HG02678 (cell line): Measurements from ENCODE around the gene MAP4K3.

Experiments used
- ATAC-seq: cut with Tn5 transposase; IDR thresholded peaks from one replicate; pipeline ENCODE4 v1.9.1; 2021; ENCODE audit warnings: mild to moderate bottlenecking, moderate library complexity; ENCODE audit not compliant: unreplicated experiment

MAP4K3 gene

DNA sequence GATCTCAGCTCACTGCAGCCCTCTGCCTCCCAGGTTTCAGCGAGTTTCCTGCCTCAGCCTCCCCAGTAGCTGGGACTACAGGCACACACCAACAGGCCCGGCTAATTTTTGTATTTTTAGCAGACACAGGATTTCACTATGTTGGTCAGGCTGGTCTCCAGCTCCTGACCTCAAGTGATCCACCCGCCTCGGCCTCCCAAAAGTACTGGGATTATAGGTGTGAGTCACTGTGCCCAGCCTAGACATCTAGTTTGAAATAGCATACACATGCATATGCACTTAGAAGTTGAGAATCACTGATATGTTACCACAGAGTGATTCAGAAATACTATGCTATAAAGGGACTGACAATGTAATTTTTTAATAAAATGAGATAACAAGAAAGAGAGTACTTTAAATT, 123.5 kb downstream of the MAP4K3 start:
- ATAC-seq: no peak

DNA sequence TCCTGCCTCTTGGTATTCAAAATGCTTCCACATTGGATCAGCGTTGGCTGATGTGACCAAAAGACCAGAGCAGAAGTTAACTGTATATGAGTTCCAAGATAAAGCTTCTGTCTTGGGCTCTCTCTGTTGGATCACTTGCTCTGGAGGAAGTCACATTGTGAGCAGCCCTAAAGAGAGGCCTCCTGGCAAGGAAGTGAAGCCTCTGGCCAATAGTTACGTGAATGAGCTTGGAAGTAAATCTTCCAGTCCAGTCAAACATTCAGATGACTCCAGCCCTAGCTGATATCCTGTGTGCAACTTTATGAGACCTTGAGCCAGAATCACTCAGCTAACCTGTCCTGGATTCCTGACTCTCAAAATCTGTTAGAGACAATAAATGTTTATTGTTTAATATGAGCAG, 125.6 kb downstream of the MAP4K3 start:
- ATAC-seq: no peak

DNA sequence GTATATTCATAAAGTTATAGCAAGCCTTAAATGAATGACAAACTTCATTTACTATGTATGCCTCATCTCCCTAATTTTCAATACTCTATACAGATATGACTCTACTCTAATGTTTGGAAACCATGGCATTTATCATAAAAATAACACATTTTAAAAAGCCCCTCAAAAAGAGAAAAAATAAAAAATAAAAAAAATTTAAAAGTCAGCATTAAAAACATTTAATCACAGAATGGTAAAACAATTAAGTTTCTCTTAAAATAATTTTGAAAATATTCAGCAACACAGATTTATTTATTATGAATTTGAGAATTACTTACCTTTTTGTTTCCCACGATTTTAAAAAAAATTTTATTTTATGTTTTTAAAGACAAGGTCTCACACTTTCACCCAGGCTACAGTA, 128.3 kb downstream of the MAP4K3 start:
- no peak for ATAC-seq

DNA sequence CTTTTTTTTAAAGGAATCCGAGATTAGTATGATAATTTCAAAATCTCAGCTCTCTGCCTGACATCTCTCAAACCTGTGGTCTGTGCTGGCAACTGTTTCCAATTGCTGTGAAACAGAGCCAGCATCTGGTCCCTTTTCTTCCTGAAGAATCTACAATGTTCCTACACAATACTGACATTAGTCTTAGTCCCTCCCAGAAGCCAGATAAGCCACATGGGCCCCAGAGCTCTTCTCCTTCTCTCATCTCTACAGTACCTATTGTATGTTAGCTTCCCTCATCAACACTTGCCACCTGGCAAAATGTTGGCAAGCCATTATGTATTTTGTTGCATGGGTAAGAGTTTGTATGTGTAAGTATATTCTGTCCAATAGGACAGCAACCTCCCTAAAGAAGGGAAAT, 130.5 kb downstream of the MAP4K3 start:
- no peak for ATAC-seq

DNA sequence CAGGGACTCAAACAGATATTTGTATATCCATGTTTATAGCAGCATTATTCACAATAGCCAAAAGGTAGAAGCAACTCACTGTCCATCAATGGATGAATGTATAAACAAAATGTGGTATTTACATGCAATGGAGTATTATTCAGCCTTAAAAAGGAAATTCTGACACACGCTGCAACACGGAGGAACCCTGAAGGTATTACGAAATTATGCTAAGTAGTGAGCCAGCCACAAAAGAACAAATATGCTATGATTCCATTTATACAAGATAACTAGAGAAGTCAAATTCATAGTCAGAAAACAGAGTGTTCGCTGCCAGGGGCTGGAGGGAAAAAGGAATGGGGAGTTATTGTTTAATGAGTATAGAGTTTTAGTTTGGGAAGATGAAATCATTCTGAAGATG, 132.4 kb downstream of the MAP4K3 start:
- no peak for ATAC-seq

DNA sequence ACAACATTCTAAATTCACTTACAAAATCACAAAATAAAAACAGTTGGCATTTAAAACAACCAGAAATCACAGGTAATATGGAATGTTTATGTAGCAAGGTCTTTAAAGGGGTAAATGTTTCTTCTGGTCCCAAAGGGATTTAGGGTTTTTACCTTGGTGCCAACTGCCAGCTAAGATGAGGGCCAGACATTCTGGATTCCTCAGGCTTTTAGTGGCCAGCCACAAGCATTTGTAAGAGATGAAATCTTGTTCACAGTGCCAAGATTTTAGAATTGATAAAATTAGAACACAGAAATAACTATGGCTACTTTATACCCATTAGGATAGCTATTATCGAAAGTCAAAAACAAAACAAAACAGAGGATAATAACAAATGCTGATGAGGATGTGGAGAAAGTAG, 132.9 kb downstream of the MAP4K3 start:
- no peak for ATAC-seq

DNA sequence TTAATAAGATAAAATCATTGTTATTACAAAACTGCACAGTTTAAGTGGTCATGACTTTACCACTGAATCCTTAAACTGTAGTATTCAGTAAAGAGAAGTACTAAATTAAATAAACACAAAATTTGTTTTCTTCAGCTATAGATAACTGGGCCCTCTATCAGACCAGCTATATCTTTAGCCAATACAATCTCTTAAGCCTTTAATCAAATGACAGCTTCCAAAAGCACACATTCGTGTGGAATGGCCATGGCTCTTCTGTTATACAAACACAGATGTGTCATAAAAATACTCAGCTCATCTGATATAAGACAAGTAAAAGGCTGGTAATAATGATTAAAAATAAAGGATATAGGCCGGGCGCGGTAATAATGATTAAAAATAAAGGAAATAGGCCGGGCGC, 135.7 kb downstream of the MAP4K3 start:
- no peak for ATAC-seq

DNA sequence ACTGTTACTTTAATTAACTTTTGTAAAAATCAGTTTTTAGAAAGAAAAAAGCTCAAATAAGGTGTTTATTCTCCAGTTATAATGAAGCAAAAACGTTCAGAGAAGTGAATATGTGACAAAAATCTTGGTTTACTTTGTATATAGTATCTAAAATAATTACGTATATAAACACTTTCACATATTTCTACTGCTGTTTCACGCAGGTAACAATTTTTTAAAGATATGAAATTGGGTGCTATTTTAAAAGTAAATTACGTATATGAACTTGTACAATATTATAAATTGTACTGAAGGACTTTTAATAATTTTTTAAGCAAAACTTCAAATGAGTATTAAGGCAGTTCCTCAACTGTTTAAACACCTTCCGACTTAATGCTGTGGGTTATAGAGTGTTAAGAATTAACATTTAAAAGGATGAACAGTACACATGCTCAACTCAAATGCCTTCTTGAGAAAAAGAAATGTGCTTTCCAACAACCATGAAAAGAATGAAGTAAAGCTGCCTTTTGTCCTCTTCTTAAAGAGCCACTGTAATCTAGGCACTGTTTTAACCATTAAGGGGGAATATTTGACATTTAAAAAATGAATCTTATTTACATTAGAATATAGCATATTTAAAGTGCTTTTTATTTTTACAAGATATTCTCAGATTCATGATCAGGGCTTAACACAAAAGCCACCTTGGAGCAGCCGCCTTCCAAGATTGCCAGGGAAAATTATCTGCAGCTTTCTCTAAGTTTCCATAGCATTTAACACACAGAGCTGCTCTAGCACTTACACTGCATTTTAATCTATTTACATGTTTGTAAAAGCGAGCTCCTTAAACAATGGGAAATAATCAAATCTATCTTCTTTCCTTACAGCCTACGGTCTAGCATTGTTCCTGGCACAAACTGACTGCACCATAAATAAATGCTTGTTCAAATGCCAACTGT, 136.8 kb downstream of the MAP4K3 start:
- no peak for ATAC-seq

DNA sequence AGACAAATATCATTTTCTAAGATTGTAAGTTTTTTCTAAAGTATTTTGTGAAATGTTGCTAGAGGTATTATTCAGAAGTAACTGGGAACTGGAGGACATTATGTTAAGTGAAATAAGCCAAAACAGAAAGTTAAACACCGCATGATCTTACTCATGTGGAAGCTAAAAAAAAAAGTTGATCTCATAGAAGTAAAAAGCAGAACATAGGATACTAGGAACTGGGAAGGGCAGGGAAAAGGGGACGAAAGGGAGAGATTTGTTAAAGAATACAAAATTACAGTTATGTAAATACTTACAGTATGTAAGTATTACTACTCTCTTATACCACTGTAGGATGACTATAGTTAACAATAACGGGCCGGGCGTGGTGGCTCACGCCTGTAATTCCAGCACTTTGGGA, 146.7 kb downstream of the MAP4K3 start:
- ATAC-seq: no peak

DNA sequence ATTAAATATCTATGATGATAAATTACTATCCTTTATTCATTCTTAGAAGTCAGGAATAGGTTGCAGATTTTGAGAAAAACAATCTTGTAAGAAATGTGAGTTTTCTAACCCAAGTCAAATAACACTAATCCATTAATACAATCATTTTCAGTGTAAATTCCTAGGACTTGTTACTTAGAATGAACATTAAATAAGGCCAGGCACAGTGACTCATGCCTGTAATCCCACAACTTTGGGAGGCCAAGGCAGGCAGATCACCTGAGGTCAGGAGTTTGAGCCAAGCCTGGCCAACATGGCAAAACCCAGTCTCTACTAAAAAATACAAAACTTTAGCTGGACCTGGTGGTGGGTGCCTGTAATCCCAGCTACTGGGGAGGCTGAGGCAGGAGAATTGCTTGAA, 147.5 kb downstream of the MAP4K3 start:
- no peak for ATAC-seq

DNA sequence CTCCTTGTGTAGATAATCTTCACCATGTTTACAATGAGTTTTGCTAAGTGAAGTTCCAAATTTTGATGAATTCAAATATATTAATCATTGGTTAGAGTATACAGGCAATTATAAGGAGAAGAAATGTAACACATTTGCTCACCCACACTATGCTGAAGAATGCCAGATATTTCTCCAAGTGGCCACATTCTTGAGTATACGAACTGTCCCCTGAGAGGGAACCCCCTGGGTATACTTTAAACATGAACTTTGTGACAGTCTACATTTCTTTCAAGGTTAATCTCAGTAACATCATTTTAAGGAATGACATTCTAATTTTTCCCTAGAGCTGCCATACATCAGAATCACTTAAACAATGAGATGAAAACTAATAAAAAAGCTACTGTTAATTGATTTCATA, 153.5 kb downstream of the MAP4K3 start:
- ATAC-seq: no peak

DNA sequence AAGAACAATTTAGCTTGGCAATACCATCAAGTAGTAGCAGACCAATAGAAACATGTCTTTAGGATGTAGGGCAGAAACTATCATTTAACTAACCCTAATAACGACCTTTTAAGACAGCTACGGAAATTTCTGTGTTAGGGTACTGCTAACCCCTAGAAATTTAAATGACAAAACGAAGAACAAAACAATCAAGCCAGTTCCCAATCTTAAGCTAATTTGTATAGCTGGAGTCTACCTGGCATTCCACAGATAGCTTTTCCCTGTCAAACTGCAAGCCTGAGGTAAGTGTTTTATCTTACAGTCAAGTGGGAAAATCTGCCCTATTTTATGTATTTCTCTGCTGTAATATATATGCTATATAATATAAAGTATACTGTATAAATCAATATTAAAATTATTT, 155.7 kb downstream of the MAP4K3 start:
- ATAC-seq: no peak

DNA sequence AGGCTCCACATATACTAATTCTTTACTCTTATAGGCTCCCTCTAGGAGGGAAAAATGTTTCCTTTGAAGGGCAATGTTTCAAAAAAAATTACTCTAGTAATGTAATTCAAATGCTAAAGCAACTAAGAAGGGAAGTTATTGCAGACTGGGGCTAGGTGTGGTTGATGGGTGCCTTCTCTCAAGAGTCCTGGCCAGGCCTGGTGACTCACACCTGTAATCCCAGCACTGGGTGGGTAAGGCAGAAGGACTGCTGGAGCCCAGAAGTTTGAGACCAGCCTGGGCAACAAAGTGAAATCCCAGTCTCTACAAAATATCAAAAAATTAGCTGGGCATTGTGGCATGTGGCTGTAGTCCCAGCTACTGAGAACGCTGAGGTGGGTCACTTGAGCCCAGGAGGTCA, 162.1 kb downstream of the MAP4K3 start:
- ATAC-seq: no peak

DNA sequence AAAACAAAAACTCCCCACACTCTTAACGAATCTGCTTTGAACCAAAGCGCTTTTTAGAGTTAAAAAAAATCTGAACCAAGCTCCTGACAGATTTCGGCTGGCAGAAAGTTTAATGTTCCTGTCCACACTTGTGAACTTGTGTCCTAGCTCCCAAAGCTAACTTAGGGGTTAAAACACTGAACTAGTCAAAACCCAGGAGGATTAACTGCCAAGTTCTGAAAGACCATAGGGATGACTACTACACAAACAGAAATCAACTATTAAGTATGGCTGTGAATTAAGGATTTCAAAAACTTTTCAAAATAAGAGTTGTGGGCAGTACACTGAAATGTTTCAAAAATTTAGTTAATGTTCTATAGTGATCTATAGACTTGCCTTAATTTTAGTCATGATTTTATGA, 167.1 kb downstream of the MAP4K3 start:
- no peak for ATAC-seq

DNA sequence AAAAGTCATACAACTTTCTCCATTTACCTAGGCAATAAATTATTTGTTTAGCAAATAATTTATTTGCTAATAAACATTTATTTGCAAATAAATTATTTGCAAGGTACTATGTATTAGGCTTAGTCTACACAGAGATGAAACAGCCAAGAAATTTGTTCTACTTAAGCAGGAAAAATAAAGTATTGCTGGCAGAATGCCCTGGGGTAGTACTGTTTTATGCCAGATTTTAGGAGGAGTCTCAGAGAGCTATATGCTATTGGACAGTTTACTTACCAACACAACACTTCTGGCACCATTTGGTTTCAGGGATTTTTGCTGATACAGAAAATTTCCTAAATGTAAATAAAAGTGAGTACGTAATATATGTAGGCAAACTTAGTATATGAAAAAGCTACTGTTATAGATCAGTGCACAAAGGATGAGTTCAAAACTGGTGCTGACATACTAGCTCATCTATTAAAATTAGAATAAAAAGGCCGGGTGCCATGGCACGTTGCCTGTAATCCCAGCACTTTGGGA, 170.1 kb downstream of the MAP4K3 start:
- no peak for ATAC-seq

DNA sequence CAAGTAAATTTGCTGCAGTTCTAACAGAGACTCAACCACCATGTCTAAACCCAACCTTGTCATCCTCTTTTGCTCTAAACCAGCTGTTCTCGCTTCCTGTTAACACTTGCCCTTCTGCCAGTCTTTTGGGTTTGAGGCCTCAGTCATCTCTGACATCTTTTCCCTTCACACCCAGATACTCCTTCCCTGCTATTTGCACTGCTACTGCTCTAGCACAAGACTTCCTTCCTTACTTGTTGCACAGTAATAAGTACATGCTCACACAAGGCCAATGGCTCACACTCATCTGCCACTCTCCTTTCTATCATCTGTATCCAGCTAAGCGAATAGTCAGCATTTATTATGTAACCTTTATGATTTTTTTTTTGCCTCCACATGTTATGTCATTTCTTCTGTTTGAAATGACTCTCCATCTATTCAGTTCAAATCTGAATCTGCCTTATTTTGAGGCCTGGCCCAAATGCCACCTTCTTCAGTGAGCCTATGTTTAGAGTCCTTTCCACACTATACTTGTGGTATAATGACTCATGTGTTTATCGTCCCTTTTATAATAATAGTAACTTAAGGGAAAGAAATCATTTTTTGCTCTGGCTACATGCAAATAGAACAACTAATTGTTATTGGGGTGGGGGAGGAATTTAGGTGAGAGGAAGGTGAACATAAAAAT, 170.8 kb downstream of the MAP4K3 start:
- ATAC-seq: peak; percentile 55

DNA sequence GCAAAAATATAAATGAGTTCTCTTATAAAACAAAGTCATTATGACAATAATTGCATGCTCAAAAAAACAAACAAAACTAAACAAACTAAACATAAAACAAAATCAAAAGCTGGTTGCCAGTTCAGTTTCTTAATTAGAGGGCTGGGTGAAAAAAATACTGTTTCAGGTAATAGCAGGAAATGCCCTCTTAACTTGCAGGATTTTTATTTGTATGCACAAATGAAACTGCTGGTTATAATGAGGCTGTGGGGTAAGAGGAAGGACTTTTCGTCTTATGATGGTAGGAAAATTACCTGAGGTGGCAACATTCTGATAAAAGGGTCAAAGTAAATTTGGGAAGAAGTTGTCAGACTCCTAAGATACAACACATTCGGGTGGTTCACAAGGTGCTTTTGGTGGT, 171.8 kb downstream of the MAP4K3 start:
- no peak for ATAC-seq

DNA sequence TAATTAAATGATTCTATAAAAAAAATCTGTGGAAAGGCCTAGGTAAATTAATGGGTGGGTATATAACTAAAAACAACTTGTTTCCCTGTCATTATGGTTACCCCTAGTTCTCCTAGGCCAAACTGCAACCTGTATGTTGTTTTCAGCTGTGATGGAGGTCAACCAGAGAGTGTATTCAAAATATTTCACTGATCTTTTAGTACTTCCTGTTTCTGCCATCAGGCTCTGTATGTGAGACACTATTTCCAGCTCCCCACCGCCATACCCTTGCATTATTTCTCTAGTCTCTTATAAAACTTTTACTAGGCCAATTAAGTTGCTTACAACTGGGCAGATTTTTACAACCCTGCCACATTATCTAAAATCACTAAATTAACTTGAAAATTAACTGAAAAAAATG, 172.4 kb downstream of the MAP4K3 start:
- ATAC-seq: peak; percentile 70

DNA sequence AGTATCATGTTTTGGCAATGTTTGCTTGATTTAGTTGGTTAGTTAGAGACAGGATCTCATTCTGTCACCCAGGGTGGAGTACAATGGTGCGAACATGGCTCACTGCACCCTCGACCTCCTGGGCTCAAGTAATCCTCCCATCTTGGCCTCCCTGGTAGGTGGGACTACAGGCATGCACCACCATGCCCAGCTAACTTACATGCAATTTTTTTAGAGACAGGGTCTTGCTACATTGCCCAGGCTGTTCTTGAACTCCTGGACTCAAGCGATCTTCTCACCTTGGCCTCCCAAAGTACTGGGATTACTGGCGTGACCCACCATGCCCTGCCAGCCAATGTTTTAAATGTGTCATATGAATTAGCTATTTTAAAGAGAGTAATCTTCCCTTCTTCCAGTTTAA, 177.0 kb downstream of the MAP4K3 start:
- no peak for ATAC-seq

DNA sequence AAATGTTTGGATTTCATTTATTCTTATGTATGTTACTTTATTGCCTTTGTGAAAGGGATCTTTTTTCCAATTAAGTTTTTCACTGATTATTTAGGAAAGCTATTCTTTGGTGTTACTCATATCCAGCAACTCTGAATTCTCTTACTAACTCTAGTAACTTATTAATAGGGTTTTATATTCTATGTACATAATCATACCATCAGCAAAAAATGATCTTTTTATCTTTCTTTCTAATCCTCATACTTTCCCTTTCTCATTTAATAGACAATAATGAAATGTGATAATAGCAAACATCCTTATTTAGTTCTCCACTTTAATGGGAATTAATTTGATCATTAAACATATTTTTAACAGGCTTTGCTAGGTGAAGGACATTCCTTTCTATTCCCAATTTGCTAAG, 181.0 kb downstream of the MAP4K3 start:
- no peak for ATAC-seq

DNA sequence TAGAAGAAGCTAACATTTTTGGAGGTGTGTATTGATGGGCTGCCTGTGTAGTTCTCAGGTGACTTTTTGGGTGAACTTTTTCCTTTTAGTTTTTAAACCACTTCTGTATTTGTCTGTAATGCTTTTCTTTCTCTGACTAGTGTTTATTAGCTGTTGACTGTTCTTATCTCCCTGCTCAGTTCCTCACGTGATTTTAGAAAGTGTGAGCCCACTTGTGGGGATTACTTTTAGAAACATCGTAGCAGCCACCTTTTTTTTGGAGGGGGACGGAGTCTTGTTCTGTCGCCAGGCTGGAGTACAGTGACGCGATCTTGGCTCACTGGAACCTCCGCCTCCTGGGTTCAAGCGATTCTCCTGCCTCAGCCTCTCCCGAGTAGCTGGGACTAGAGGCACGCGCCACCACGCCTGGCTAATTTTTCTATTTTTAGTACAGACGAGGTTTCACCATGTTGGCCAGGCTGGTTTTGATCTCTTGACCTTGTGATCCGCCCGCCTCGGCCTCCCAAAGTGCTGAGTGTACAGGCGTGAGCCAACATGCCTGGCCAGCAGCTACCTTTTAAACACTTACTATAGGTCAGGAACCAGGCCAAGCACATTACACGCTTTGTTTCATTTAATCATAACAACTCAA, 184.1 kb downstream of the MAP4K3 start:
- ATAC-seq: no peak
